OCI-LY7 (cell line): Measurements from ENCODE around the gene DAPK1. TPM values are rescaled to one million over a fixed set of nuclear protein-coding genes. Genes with fewer than 3 reads are reported as not detected.

Experiments used
- BruUV-seq: library from RNA; stranded (reverse); fragments of 400-500 nt; replicated peaks from 2 replicates; lab custom pipeline; 2021; lab: Mats Ljungman, UMichigan
- CTCF ChIA-PET: fragments of 300-600 bp; sonication (Branson Sonifier 250); formaldehyde crosslinking; loops from one replicate; lab custom pipeline; 2022; ENCODE audit warnings: antibody characterized with exemption; ENCODE audit not compliant: unreplicated experiment; lab: Charles Lee
- POLR2A ChIA-PET: fragments of 300-600 bp; sonication (Branson Sonifier 250); formaldehyde crosslinking; loops from one replicate; lab custom pipeline; 2022; ENCODE audit warnings: antibody characterized with exemption; lab: Charles Lee
- DNase-seq: peaks from one replicate; pipeline ENCODE4 v3.0.0-alpha.2; 2015; ENCODE audit warnings: low spot score
- H2AFZ ChIP-seq: fragments of 200-600 bp; sonication (generic), shearing (Covaris generic); 2 replicates; pipeline ENCODE4 v1.6.1; 2014; ENCODE audit warnings: mild to moderate bottlenecking, antibody characterized with exemption, low read length, moderate library complexity
- H3K27ac ChIP-seq: fragments of 200-600 bp; sonication (generic); 2 replicates; pipeline ENCODE4 v1.5.1; 2014; ENCODE audit warnings: mixed run types, low read depth, mild to moderate bottlenecking, moderate library complexity, low read length, inconsistent platforms; ENCODE audit not compliant: poor library complexity, severe bottlenecking
- H3K36me3 ChIP-seq: fragments of 200-600 bp; sonication (generic); 2 replicates; pipeline ENCODE4 v1.6.1; 2014; ENCODE audit warnings: mild to moderate bottlenecking, antibody characterized with exemption, low read length, moderate library complexity, mixed read lengths; ENCODE audit not compliant: insufficient read depth
- H3K4me1 ChIP-seq: fragments of 200-600 bp; sonication (generic); 2 replicates; pipeline ENCODE4 v1.5.1; 2014; ENCODE audit warnings: mild to moderate bottlenecking, low read length; ENCODE audit not compliant: insufficient read depth, poor library complexity, severe bottlenecking
- H3K4me2 ChIP-seq: fragments of 200-600 bp; sonication (generic); 2 replicates; pipeline ENCODE4 v1.6.1; 2014; ENCODE audit warnings: mild to moderate bottlenecking, low read length
- H3K4me3 ChIP-seq: fragments of 200-600 bp; sonication (generic); 2 replicates; pipeline ENCODE4 v1.5.1; 2014; ENCODE audit warnings: mild to moderate bottlenecking, low read depth, low read length; ENCODE audit not compliant: poor library complexity, severe bottlenecking
- H3K79me2 ChIP-seq: fragments of 200-600 bp; sonication (generic); 2 replicates; pipeline ENCODE4 v1.6.1; 2016; ENCODE audit warnings: low read depth, mild to moderate bottlenecking, low read length, moderate library complexity, mixed read lengths; ENCODE audit not compliant: insufficient read depth
- H3K9me2 ChIP-seq: fragments of 200-600 bp; sonication (generic); 2 replicates; pipeline ENCODE4 v1.6.1; 2016; ENCODE audit warnings: mild to moderate bottlenecking, low read length, mixed read lengths; ENCODE audit not compliant: insufficient read depth
- H3K9me3 ChIP-seq: fragments of 200-600 bp; sonication (generic); 2 replicates; pipeline ENCODE4 v1.6.1; 2014; ENCODE audit warnings: mild to moderate bottlenecking, mixed run types, low read length, mixed read lengths
- H4K20me1 ChIP-seq: fragments of 200-600 bp; sonication (generic); 2 replicates; pipeline ENCODE4 v1.6.1; 2014; ENCODE audit warnings: mild to moderate bottlenecking, antibody characterized with exemption, low read length, moderate library complexity, mixed read lengths; ENCODE audit not compliant: insufficient read depth
- CTCF ChIP-seq: fragments of 200-600 bp; sonication (generic); conservative IDR thresholded peaks from 2 replicates; pipeline ENCODE4 v1.5.1; 2014; ENCODE audit warnings: mild to moderate bottlenecking, antibody characterized with exemption, low read length, moderate library complexity, mixed read lengths
- EZH2phosphoT487 ChIP-seq: fragments of 200-600 bp; sonication (generic); IDR thresholded peaks from 2 replicates; pipeline ENCODE4 v1.6.1; 2018; ENCODE audit warnings: low read depth, borderline replicate concordance, mild to moderate bottlenecking, mixed run types, antibody characterized with exemption, low read length, moderate library complexity, mixed read lengths
- intact Hi-C: fragments of 100-400 bp; cut with micrococcal nuclease; formaldehyde crosslinking; loops from one replicate; pipeline ENCODE4 v1.10.0; 2022; ENCODE audit not compliant: unreplicated experiment
- total RNA-seq, 2 experiments: library from RNA; depleted of rRNA in 1 of 2; stranded (reverse); fragments of >200 nt in 1 of 2; shearing (Covaris generic) in 1 of 2; gene quantifications; 2 replicates each; pipeline ENCODE4 v1.2.3, GENCODE V29; 2014 to 2022

DAPK1 gene
- total RNA-seq, 2 experiments from 2014 or later: 0.25 to 3.5 TPM

GRCh38 chr9:87517732-87518131 lies 20.1 kb downstream of the DAPK1 start:
- no peaks in the 10 kb centered on the region for H3K79me2 ChIP-seq
- no peak overlapping the region for H2AFZ ChIP-seq
- POLR2A ChIA-PET: interaction anchor here (0.6 to 1.1 kb wide), 4 partner anchors 16 to 180 kb away, joined by 3 to 7 read pairs (median 4); no protein-coding TSS in a partner anchor
- CTCF ChIA-PET: no interaction called here
- no peaks in the 10 kb centered on the region for H3K9me2 ChIP-seq
- intact Hi-C loops: no loop called here
- H3K9me3 ChIP-seq: no peaks in the 10 kb centered on the region
- TF ChIP-seq CTCF: no peak
- TF ChIP-seq EZH2phosphoT487: no peak
- no TSS peak for BruUV-seq
- peaks cover 40% of the 10 kb centered on the region for H3K4me1 ChIP-seq
- H3K4me2 ChIP-seq: peak overlapping the region; percentile 15; the same call in 1 of the 2 replicates
- no peaks in the 10 kb centered on the region for H3K36me3 ChIP-seq
- H4K20me1 ChIP-seq: no peaks in the 10 kb centered on the region
- H3K27ac ChIP-seq: no peak overlapping the region
- no peak overlapping the region for H3K4me3 ChIP-seq
- DNase-seq: peak; percentile 57

GRCh38 chr9:87518702-87519335 lies 21.2 kb downstream of the DAPK1 start:
- H3K4me1 ChIP-seq: peaks cover 40% of the 10 kb centered on the region
- intact Hi-C loops: no loop called here
- no peaks in the 10 kb centered on the region for H3K36me3 ChIP-seq
- H4K20me1 ChIP-seq: no peaks in the 10 kb centered on the region
- no peak for DNase-seq
- POLR2A ChIA-PET: interaction anchor here (0.7 to 1.2 kb wide), 2 partner anchors 11 to 28 kb away, joined by 3 to 7 read pairs; no protein-coding TSS in a partner anchor
- H3K4me2 ChIP-seq: no peak overlapping the region
- H3K9me2 ChIP-seq: no peaks in the 10 kb centered on the region
- H3K79me2 ChIP-seq: no peaks in the 10 kb centered on the region
- no peaks in the 10 kb centered on the region for H3K9me3 ChIP-seq
- TF ChIP-seq EZH2phosphoT487 (no peak), CTCF (no peak)
- H3K27ac ChIP-seq: no peak overlapping the region
- BruUV-seq: no TSS peak
- H3K4me3 ChIP-seq: no peak overlapping the region
- no peak overlapping the region for H2AFZ ChIP-seq
- CTCF ChIA-PET: no interaction called here

GRCh38 chr9:87519461-87519860 lies 21.8 kb downstream of the DAPK1 start:
- no peaks in the 10 kb centered on the region for H3K79me2 ChIP-seq
- no peak overlapping the region for H2AFZ ChIP-seq
- H3K9me3 ChIP-seq: no peaks in the 10 kb centered on the region
- no peak for DNase-seq
- TF ChIP-seq CTCF (no peak), EZH2phosphoT487 (no peak)
- intact Hi-C loops: no loop called here
- no peak overlapping the region for H3K4me2 ChIP-seq
- no peaks in the 10 kb centered on the region for H3K36me3 ChIP-seq
- H3K27ac ChIP-seq: no peak overlapping the region
- BruUV-seq: no TSS peak
- H3K9me2 ChIP-seq: no peaks in the 10 kb centered on the region
- H3K4me3 ChIP-seq: no peak overlapping the region
- peaks cover 40% of the 10 kb centered on the region for H3K4me1 ChIP-seq
- H4K20me1 ChIP-seq: no peaks in the 10 kb centered on the region
- ChIA-PET CTCF (no interaction called here), POLR2A (interaction anchor here (1.2 to 2.0 kb wide), 2 partner anchors 27 to 37 kb away, joined by 7 read pairs; no protein-coding TSS in a partner anchor)
